GM21515 (cell line): ENCODE data around the gene SPO11.

Experiments used
- ATAC-seq: cut with Tn5 transposase; IDR thresholded peaks from one replicate; pipeline ENCODE4 v1.9.1; 2021; ENCODE audit not compliant: unreplicated experiment

The SPO11 gene

GRCh38 chr20:57374931-57375651 lies 45.5 kb downstream of the SPO11 start:
- no peak for ATAC-seq

GRCh38 chr20:57375652-57376230 lies 46.1 kb downstream of the SPO11 start:
- ATAC-seq = no peak

GRCh38 chr20:57377350-57377749 lies 47.7 kb downstream of the SPO11 start:
- ATAC-seq = no peak

- ATAC-seq = no peak
Observed at GRCh38 chr20:57378107-57378506, 48.5 kb downstream of the SPO11 start.

- ATAC-seq = no peak
Observed at GRCh38 chr20:57378646-57379262, 49.2 kb downstream of the SPO11 start.

- ATAC-seq = no peak
Observed at GRCh38 chr20:57379263-57379647, 49.7 kb downstream of the SPO11 start.

- no peak for ATAC-seq
Observed at GRCh38 chr20:57380081-57380750, 50.6 kb downstream of the SPO11 start.

- no peak for ATAC-seq
Observed at GRCh38 chr20:57381596-57382503, 52.2 kb downstream of the SPO11 start.

- no peak for ATAC-seq
Observed at GRCh38 chr20:57382516-57382915, 52.9 kb downstream of the SPO11 start.

GRCh38 chr20:57383447-57384347 lies 54.1 kb downstream of the SPO11 start:
- no peak for ATAC-seq

- no peak for ATAC-seq
Observed at GRCh38 chr20:57384486-57384885, 54.9 kb downstream of the SPO11 start.

- ATAC-seq = no peak
Observed at GRCh38 chr20:57384953-57385761, 55.6 kb downstream of the SPO11 start.

GRCh38 chr20:57385940-57386339 lies 56.3 kb downstream of the SPO11 start:
- no peak for ATAC-seq

GRCh38 chr20:57386762-57387161 lies 57.2 kb downstream of the SPO11 start:
- no peak for ATAC-seq

- no peak for ATAC-seq
Observed at GRCh38 chr20:57387463-57387862, 57.9 kb downstream of the SPO11 start.

GRCh38 chr20:57387945-57388371 lies 58.4 kb downstream of the SPO11 start:
- no peak for ATAC-seq

GRCh38 chr20:57388953-57389694 lies 59.5 kb downstream of the SPO11 start:
- ATAC-seq = no peak
